ENCODE results near the gene PLK5.
"Not testable (repeated sequence)": the region's sequence is repeated elsewhere in the genome, so short reads cannot be mapped to it uniquely, and the experiment has no call there.

Gene PLK5

DNA sequence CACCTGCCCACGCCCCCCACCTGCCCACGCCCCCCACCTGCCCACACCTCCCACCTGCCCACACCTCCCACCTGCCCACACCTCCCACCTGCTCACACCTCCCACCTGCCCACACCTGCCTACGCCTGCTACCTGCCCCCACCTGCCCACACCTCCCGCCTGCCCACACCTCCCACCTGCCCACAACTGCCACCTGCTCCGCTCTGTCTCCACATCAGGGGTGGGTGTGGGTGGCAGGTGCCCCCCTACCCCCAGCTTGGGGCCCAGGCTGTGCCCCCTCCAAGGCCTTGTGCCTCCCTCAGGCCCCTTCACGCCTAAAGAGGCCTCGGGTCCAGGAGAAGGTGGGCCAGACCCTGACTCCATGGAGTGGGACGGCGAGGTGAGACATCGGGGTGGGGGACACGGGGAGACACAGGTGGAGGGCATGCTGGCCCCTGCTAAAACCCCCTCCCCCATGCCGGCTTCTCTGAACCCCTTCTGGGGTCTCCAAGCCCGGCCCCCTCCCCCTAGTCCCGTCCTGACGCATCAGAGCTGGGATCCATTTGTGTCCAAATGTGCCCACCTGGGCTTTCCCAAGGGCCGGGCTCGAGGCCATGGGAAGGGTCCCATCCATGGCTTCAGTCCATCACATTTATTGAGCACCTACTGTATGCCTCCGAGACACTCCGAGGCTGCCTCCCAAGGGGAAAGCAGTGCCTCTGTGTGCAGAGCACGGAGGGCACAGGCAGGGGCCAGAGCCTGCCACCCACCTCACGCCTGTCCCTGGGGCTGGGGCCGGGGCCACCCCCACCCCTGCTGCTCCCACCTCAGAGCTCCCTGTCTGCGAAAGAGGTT is 4.9 kb downstream of the PLK5 start:
- H3K9me3 ChIP-seq (ENCODE audit: control insufficient read depth in 2 of 2, low read length in 2 of 2), result no peaks in the 10 kb centered on the region
- H3K4me1 ChIP-seq (ENCODE audit: control insufficient read depth, insufficient read depth, low read length), result peaks cover 4% of the 10 kb centered on the region
- H3K4me3 ChIP-seq (ENCODE audit: low read length in 2 of 2), result no peak overlapping the region
- no peak overlapping the region for H3K27ac ChIP-seq (ENCODE audit: low read length)
- peaks cover 38 to 40% of the 10 kb centered on the region in 2 donors for H3K27me3 ChIP-seq (ENCODE audit: control insufficient read depth in 1 of 2, insufficient read depth in 2 of 2, low read length in 2 of 2)
- H3K36me3 ChIP-seq (ENCODE audit: control insufficient read depth in 2 of 2, insufficient read depth in 2 of 2, low read length in 2 of 2), result no peaks in the 10 kb centered on the region
- H3K9ac ChIP-seq (ENCODE audit: low read length in 2 of 2), result no peak overlapping the region

DNA sequence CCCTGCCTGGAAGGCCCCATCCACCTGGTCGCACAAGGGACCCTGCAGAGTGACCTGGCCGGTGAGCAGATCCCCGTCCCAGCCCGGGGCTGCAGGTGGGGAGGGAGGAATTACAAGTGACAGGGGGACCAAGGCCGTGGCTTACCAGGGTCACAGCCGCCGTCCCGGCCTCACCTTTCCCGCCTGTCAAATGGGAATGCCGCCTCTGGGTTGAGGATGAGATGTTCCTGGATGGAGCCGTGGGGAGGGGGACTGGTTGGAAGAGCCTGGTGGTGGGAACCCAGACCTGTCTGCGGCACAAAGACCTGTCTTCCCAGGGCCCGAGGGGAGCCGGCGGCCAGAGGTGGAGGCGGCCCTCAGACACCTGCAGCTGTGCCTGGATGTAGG is 5.5 kb downstream of the PLK5 start:
- Histone ChIP-seq H3K27me3 (ENCODE audit: control insufficient read depth in 1 of 2, insufficient read depth in 2 of 2, low read length in 2 of 2) (peaks cover 33 to 38% of the 10 kb centered on the region in 2 donors), H3K27ac (ENCODE audit: low read length) (no peak overlapping the region), H3K9ac (ENCODE audit: low read length in 2 of 2) (no peak overlapping the region), H3K36me3 (ENCODE audit: control insufficient read depth in 2 of 2, insufficient read depth in 2 of 2, low read length in 2 of 2) (no peaks in the 10 kb centered on the region), H3K9me3 (ENCODE audit: control insufficient read depth in 2 of 2, low read length in 2 of 2) (no peaks in the 10 kb centered on the region), H3K4me3 (ENCODE audit: low read length in 2 of 2) (no peak overlapping the region), H3K4me1 (ENCODE audit: control insufficient read depth, insufficient read depth, low read length) (peaks cover under 1% of the 10 kb centered on the region)

- H3K27ac ChIP-seq (ENCODE audit: low read length); H3K9ac ChIP-seq (ENCODE audit: low read length in 2 of 2); H3K4me1 ChIP-seq (ENCODE audit: control insufficient read depth, insufficient read depth, low read length); H3K36me3 ChIP-seq (ENCODE audit: control insufficient read depth in 2 of 2, insufficient read depth in 2 of 2, low read length in 2 of 2); H3K4me3 ChIP-seq (ENCODE audit: low read length in 2 of 2); H3K9me3 ChIP-seq (ENCODE audit: control insufficient read depth in 2 of 2, low read length in 2 of 2): not testable (repeated sequence)
- H3K27me3 ChIP-seq (ENCODE audit: control insufficient read depth in 1 of 2, insufficient read depth in 2 of 2, low read length in 2 of 2), result peaks cover 20 to 24% of the 10 kb centered on the region in 2 donors
Measured at GRCh38 chr19:1530856-1531255, 7.0 kb downstream of the PLK5 start.

DNA sequence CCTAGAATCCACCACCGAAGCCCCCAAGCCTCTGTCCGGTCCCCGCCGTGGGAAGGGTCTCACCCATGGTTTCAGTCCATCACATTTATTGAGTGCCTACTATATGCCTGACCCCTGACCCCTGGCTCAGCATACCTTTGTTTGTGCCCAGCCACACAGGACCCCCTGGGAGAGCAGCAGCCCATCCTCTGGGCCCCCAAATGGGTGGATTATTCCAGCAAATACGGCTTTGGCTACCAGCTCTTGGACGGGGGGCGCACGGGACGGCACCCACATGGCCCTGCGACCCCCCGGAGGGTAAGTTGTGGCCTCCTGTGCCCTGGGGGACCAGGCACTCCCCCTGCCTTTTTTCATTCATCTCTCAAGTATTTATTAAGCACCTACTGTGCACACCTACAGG is 7.7 kb downstream of the PLK5 start:
- H3K9me3 ChIP-seq (ENCODE audit: control insufficient read depth in 2 of 2, low read length in 2 of 2), result no peaks in the 10 kb centered on the region
- no peak overlapping the region for H3K27ac ChIP-seq (ENCODE audit: low read length)
- H3K4me3 ChIP-seq (ENCODE audit: low read length in 2 of 2), result no peak overlapping the region
- peaks cover 14 to 18% of the 10 kb centered on the region in 2 donors for H3K27me3 ChIP-seq (ENCODE audit: control insufficient read depth in 1 of 2, insufficient read depth in 2 of 2, low read length in 2 of 2)
- no peak overlapping the region for H3K9ac ChIP-seq (ENCODE audit: low read length in 2 of 2)
- no peaks in the 10 kb centered on the region for H3K4me1 ChIP-seq (ENCODE audit: control insufficient read depth, insufficient read depth, low read length)
- no peaks in the 10 kb centered on the region for H3K36me3 ChIP-seq (ENCODE audit: control insufficient read depth in 2 of 2, insufficient read depth in 2 of 2, low read length in 2 of 2)

- Histone ChIP-seq H3K27me3 (ENCODE audit: control insufficient read depth in 1 of 2, insufficient read depth in 2 of 2, low read length in 2 of 2) (peaks cover 11 to 17% of the 10 kb centered on the region in 2 donors), H3K27ac (ENCODE audit: low read length) (no peak overlapping the region), H3K36me3 (ENCODE audit: control insufficient read depth in 2 of 2, insufficient read depth in 2 of 2, low read length in 2 of 2) (no peaks in the 10 kb centered on the region), H3K4me1 (ENCODE audit: control insufficient read depth, insufficient read depth, low read length) (no peaks in the 10 kb centered on the region), H3K9me3 (ENCODE audit: control insufficient read depth in 2 of 2, low read length in 2 of 2) (no peaks in the 10 kb centered on the region), H3K4me3 (ENCODE audit: low read length in 2 of 2) (no peak overlapping the region), H3K9ac (ENCODE audit: low read length in 2 of 2) (no peak overlapping the region)
Measured at GRCh38 chr19:1532003-1532402, 8.1 kb downstream of the PLK5 start.

DNA sequence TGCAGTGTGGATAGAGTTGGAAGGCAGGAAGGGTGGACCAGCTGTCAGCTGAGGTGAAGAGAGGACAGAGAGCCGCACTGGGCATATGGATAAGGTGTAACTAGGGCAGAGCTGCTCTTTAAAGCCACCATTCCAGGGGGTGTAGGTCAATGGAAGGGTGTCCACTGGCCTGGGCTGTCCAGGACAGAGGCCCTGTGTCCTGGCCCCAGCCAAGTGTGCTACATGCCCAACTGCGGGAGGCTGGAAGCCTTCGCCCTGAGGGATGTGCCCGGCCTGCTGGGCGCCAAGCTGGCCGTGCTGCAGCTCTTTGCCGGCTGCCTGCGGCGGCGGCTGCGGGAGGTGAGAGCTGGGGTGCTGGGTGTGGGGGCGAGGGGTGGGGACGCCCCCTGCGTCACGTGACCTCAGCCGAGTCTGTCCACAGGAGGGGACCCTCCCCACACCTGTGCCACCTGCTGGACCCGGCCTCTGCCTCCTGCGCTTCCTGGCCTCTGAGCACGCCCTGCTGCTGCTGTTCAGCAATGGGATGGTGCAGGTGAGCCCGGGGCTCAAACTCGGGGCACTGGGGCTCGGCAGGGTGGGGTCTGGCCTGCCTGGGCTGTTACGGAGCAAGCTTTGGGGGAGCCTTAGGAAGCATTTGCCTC is 9.8 kb downstream of the PLK5 start:
- Histone ChIP-seq H3K27me3 (ENCODE audit: control insufficient read depth in 1 of 2, insufficient read depth in 2 of 2, low read length in 2 of 2) (peaks cover 9 to 13% of the 10 kb centered on the region in 2 donors), H3K36me3 (ENCODE audit: control insufficient read depth in 2 of 2, insufficient read depth in 2 of 2, low read length in 2 of 2) (no peaks in the 10 kb centered on the region), H3K4me3 (ENCODE audit: low read length in 2 of 2) (no peak overlapping the region), H3K4me1 (ENCODE audit: control insufficient read depth, insufficient read depth, low read length) (no peaks in the 10 kb centered on the region), H3K9me3 (ENCODE audit: control insufficient read depth in 2 of 2, low read length in 2 of 2) (no peaks in the 10 kb centered on the region), H3K27ac (ENCODE audit: low read length) (no peak overlapping the region), H3K9ac (ENCODE audit: low read length in 2 of 2) (no peak overlapping the region)

- no peaks in the 10 kb centered on the region for H3K9me3 ChIP-seq (ENCODE audit: control insufficient read depth in 2 of 2, low read length in 2 of 2)
- H3K4me1 ChIP-seq (ENCODE audit: control insufficient read depth, insufficient read depth, low read length), result peaks cover 2% of the 10 kb centered on the region
- H3K36me3 ChIP-seq (ENCODE audit: control insufficient read depth in 2 of 2, insufficient read depth in 2 of 2, low read length in 2 of 2), result no peaks in the 10 kb centered on the region
- H3K27ac ChIP-seq (ENCODE audit: low read length), result no peak overlapping the region
- H3K27me3 ChIP-seq (ENCODE audit: control insufficient read depth in 1 of 2, insufficient read depth in 2 of 2, low read length in 2 of 2), result peaks cover 4 to 7% of the 10 kb centered on the region in 2 donors
- H3K9ac ChIP-seq (ENCODE audit: low read length in 2 of 2), result no peak overlapping the region
- no peak overlapping the region for H3K4me3 ChIP-seq (ENCODE audit: low read length in 2 of 2)
Measured at GRCh38 chr19:1534972-1535371, 11.1 kb downstream of the PLK5 start.

DNA sequence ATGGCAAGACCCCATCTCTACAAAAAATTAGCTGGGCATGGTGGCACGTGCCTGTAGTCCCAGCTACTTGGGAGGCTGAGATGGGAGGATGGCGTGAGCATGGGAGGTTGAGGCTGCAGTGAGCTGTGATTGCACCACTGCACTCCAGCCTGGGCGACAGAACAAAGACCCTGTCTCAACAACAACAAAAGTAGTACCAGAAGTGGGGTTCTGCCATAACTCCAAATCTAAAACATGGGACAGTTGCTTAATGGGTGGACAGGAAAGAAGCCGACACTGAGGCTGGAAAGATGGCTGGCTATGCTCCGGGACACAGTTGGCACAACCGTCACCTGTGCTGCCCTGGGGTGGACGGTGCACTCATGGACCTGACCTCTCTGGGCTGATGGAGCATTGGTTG is 11.8 kb downstream of the PLK5 start:
- H3K36me3 ChIP-seq (ENCODE audit: control insufficient read depth in 2 of 2, insufficient read depth in 2 of 2, low read length in 2 of 2); H3K9me3 ChIP-seq (ENCODE audit: control insufficient read depth in 2 of 2, low read length in 2 of 2); H3K9ac ChIP-seq (ENCODE audit: low read length in 2 of 2); H3K4me1 ChIP-seq (ENCODE audit: control insufficient read depth, insufficient read depth, low read length); H3K27me3 ChIP-seq (ENCODE audit: control insufficient read depth in 1 of 2, insufficient read depth in 2 of 2, low read length in 2 of 2); H3K27ac ChIP-seq (ENCODE audit: low read length); H3K4me3 ChIP-seq (ENCODE audit: low read length in 2 of 2): not testable (repeated sequence)

- no peak overlapping the region for H3K9ac ChIP-seq (ENCODE audit: low read length in 2 of 2)
- no peaks in the 10 kb centered on the region for H3K36me3 ChIP-seq (ENCODE audit: control insufficient read depth in 2 of 2, insufficient read depth in 2 of 2, low read length in 2 of 2)
- H3K27me3 ChIP-seq (ENCODE audit: control insufficient read depth in 1 of 2, insufficient read depth in 2 of 2, low read length in 2 of 2), result peaks cover 0 to 2% of the 10 kb centered on the region in 2 donors
- H3K4me3 ChIP-seq (ENCODE audit: low read length in 2 of 2), result no peak overlapping the region
- H3K4me1 ChIP-seq (ENCODE audit: control insufficient read depth, insufficient read depth, low read length), result peaks cover 2% of the 10 kb centered on the region
- H3K9me3 ChIP-seq (ENCODE audit: control insufficient read depth in 2 of 2, low read length in 2 of 2), result no peaks in the 10 kb centered on the region
- no peak overlapping the region for H3K27ac ChIP-seq (ENCODE audit: low read length)
Measured at GRCh38 chr19:1538978-1539377, 15.1 kb downstream of the PLK5 start.

- H3K4me3 ChIP-seq (ENCODE audit: low read length in 2 of 2); H3K9ac ChIP-seq (ENCODE audit: low read length in 2 of 2); H3K27ac ChIP-seq (ENCODE audit: low read length); H3K4me1 ChIP-seq (ENCODE audit: control insufficient read depth, insufficient read depth, low read length); H3K36me3 ChIP-seq (ENCODE audit: control insufficient read depth in 2 of 2, insufficient read depth in 2 of 2, low read length in 2 of 2); H3K27me3 ChIP-seq (ENCODE audit: control insufficient read depth in 1 of 2, insufficient read depth in 2 of 2, low read length in 2 of 2); H3K9me3 ChIP-seq (ENCODE audit: control insufficient read depth in 2 of 2, low read length in 2 of 2): not testable (repeated sequence)
Measured at GRCh38 chr19:1539749-1540148, 15.9 kb downstream of the PLK5 start.

DNA sequence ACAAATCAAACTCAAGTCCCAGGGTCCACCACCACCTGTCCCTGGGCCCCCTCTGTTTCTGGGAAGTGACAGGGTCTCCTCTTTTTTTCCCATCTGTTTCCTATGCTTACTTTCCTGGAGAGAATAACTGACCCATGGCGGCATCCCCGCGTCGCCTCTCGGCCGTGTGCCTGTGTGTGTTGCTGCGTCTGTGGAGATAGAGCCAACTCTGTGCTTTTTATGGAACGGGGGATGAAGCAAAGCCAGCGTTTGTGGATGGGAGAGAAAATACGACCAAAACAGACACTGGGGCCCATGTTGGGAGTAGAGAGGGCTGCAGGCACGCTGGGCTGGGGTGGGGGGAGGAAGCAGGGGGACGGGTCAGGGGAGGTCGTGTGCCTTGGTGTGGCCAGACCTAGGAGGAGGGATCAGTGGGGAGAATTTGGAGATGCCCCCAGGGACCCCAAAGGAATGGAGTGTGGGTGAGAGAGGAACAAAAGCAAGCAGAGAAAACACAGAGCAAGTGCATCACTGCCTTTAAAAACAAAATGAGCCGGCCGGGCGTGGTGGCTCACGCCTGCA is 16.6 kb downstream of the PLK5 start:
- Histone ChIP-seq H3K36me3 (ENCODE audit: control insufficient read depth in 2 of 2, insufficient read depth in 2 of 2, low read length in 2 of 2) (no peaks in the 10 kb centered on the region), H3K27me3 (ENCODE audit: control insufficient read depth in 1 of 2, insufficient read depth in 2 of 2, low read length in 2 of 2) (peaks cover under 1 to 2% of the 10 kb centered on the region in 2 donors), H3K4me3 (ENCODE audit: low read length in 2 of 2) (peak overlapping the region in 1 of 2 donors; percentile 40), H3K9ac (ENCODE audit: low read length in 2 of 2) (no peak overlapping the region), H3K27ac (ENCODE audit: low read length) (no peak overlapping the region), H3K4me1 (ENCODE audit: control insufficient read depth, insufficient read depth, low read length) (peaks cover 2% of the 10 kb centered on the region), H3K9me3 (ENCODE audit: control insufficient read depth in 2 of 2, low read length in 2 of 2) (no peaks in the 10 kb centered on the region)
